Mesendoderm (in vitro differentiated cells): Measurements from ENCODE around the gene ELP4.

ENCODE experiments used
- DNase-seq: peaks from one replicate; pipeline ENCODE4 v3.0.0; 2013
- H2AK5ac ChIP-seq: 2 replicates; pipeline ENCODE4 v1.6.1; 2013; ENCODE audit warnings: low read length, inconsistent platforms
- H2BK120ac ChIP-seq: 2 replicates; pipeline ENCODE4 v1.6.1; 2013; ENCODE audit warnings: low read depth, mild to moderate bottlenecking, low read length, moderate library complexity, mixed read lengths
- H2BK15ac ChIP-seq: replicated peaks from 2 replicates; pipeline ENCODE4 v1.6.1; 2013; ENCODE audit warnings: low read depth, mild to moderate bottlenecking, moderate library complexity
- H2BK5ac ChIP-seq: 2 replicates; pipeline ENCODE4 v1.6.1; 2013; ENCODE audit warnings: low read length, inconsistent platforms
- H3K18ac ChIP-seq: 2 replicates; pipeline ENCODE4 v1.6.1; 2013; ENCODE audit warnings: mild to moderate bottlenecking, low read length, mixed read lengths
- H3K23ac ChIP-seq: one replicate; pipeline ENCODE4 v1.6.1; 2013; ENCODE audit warnings: low read length
- H3K27ac ChIP-seq: 2 replicates; pipeline ENCODE4 v1.5.1; 2013; ENCODE audit warnings: low read depth, mild to moderate bottlenecking, inconsistent platforms, low read length, moderate library complexity
- H3K27me3 ChIP-seq: 2 replicates; pipeline ENCODE4 v1.6.1; 2013; ENCODE audit warnings: low read length, control low read depth, mild to moderate bottlenecking, inconsistent platforms; ENCODE audit not compliant: insufficient read depth, poor library complexity
- H3K36me3 ChIP-seq: 2 replicates; pipeline ENCODE4 v1.6.1; 2013; ENCODE audit warnings: low read length, inconsistent platforms; ENCODE audit not compliant: control insufficient read depth, insufficient read depth
- H3K4ac ChIP-seq: one replicate; pipeline ENCODE4 v1.6.1; 2013; ENCODE audit warnings: low read depth, mild to moderate bottlenecking, low read length, moderate library complexity
- H3K4me1 ChIP-seq: 2 replicates; pipeline ENCODE4 v1.6.1; 2013; ENCODE audit warnings: low read depth, low read length, inconsistent platforms; ENCODE audit not compliant: control insufficient read depth
- H3K4me2 ChIP-seq: 2 replicates; pipeline ENCODE4 v1.6.1; 2013; ENCODE audit warnings: low read length
- H3K4me3 ChIP-seq: 2 replicates; pipeline ENCODE4 v1.5.1; 2013; ENCODE audit warnings: mild to moderate bottlenecking, low read length
- H3K56ac ChIP-seq: one replicate; pipeline ENCODE4 v1.6.1; 2013; ENCODE audit warnings: low read length
- H3K79me1 ChIP-seq: 2 replicates; pipeline ENCODE4 v1.6.1; 2013; ENCODE audit warnings: low read length, inconsistent platforms
- H3K79me2 ChIP-seq: 2 replicates; pipeline ENCODE4 v1.6.1; 2013; ENCODE audit warnings: mild to moderate bottlenecking, low read length; ENCODE audit not compliant: control insufficient read depth, insufficient read depth
- H3K9ac ChIP-seq: 2 replicates; pipeline ENCODE4 v1.6.1; 2013; ENCODE audit warnings: low read length, inconsistent platforms
- H4K5ac ChIP-seq: one replicate; pipeline ENCODE4 v1.6.1; 2013; ENCODE audit warnings: low read length
- H4K8ac ChIP-seq: one replicate; pipeline ENCODE4 v1.6.1; 2013; ENCODE audit warnings: low read depth, mild to moderate bottlenecking, control low read depth, low read length, moderate library complexity
- WGBS: extraction: QIAGEN DNeasy Blood & Tissue Kit; methylation state at CpG from one replicate; pipeline ENCODE4 v1.1.7; 2013; ENCODE audit warnings: low lambda C conversion rate, missing lambda C conversion rate; ENCODE audit not compliant: insufficient coverage; ENCODE audit errors: extremely low coverage; 5-methylcytosine and 5-hydroxymethylcytosine counted together

ELP4 gene

GRCh38 chr11:31610544-31610943 lies 101.0 kb downstream of the ELP4 start:
- no peaks in the 10 kb centered on the region for H3K36me3 ChIP-seq
- no peak overlapping the region for H3K4me3 ChIP-seq
- H3K27me3 ChIP-seq: no peaks in the 10 kb centered on the region
- H3K4ac ChIP-seq: no peak overlapping the region
- no peak overlapping the region for H3K27ac ChIP-seq
- no peak overlapping the region for H4K5ac ChIP-seq
- no peak overlapping the region for H2BK5ac ChIP-seq
- H3K79me2 ChIP-seq: no peaks in the 10 kb centered on the region
- H3K4me2 ChIP-seq: no peak overlapping the region
- H3K56ac ChIP-seq: no peak overlapping the region
- H2BK15ac ChIP-seq: no peak overlapping the region
- no peak overlapping the region for H3K23ac ChIP-seq
- no peak overlapping the region for H2BK120ac ChIP-seq
- H3K79me1 ChIP-seq: no peaks in the 10 kb centered on the region
- no peak for DNase-seq
- H4K8ac ChIP-seq: no peak overlapping the region
- no peaks in the 10 kb centered on the region for H3K4me1 ChIP-seq
- no peak overlapping the region for H3K18ac ChIP-seq
- H2AK5ac ChIP-seq: no peak overlapping the region
- H3K9ac ChIP-seq: no peak overlapping the region

DNA sequence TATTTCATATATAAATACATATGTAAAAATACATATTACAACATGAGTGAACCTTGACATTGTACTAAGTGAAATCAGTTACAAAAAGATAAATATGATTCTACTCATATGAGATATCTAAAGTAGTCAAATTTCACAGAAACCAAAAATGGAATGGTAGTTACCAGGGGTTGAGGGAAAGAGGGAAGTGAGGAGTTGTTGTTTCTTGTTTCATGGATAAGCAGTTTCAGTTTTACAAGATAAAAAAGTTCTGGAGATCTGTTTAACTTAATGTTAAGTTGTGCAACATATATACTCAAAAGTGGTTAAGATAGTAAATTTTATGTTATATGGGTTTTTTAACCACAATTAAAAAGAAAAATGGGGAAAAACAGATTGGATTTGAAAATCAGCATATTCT lies 107.7 kb downstream of the ELP4 start:
- Histone ChIP-seq H3K56ac (no peak overlapping the region), H2AK5ac (no peak overlapping the region), H2BK120ac (no peak overlapping the region), H3K18ac (no peak overlapping the region), H2BK15ac (no peak overlapping the region), H3K79me2 (no peaks in the 10 kb centered on the region), H3K9ac (no peak overlapping the region), H3K27me3 (no peaks in the 10 kb centered on the region), H3K27ac (no peak overlapping the region), H3K23ac (no peak overlapping the region), H3K36me3 (no peaks in the 10 kb centered on the region), H3K4me3 (no peak overlapping the region), H3K4me1 (no peaks in the 10 kb centered on the region), H2BK5ac (no peak overlapping the region), H3K4ac (no peak overlapping the region), H4K5ac (no peak overlapping the region), H4K8ac (no peak overlapping the region), H3K4me2 (no peak overlapping the region), H3K79me1 (no peaks in the 10 kb centered on the region)
- DNase-seq: no peak

DNA sequence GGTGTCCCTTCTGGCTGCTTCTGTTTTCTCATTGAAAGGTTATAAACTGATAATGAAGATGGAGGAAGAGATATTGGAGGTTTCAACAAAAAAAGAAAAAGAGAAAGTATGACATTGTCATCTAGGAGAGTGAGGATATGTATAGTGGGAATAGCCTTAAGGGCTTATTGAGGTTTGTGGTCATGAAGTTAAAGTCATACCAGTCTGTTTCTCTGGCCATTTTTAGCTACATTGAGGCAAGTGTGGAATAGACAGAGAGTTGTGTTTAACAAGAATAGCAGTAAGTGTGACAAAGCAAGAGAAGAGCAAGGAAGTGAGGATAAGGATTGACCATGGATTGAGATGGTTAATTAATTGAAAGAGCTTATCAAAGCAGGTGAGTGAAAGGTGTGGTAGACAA lies 110.4 kb downstream of the ELP4 start:
- Histone ChIP-seq H2BK120ac (no peak overlapping the region), H2BK5ac (no peak overlapping the region), H2AK5ac (no peak overlapping the region), H3K4me3 (no peak overlapping the region), H3K18ac (no peak overlapping the region), H3K27me3 (no peaks in the 10 kb centered on the region), H4K8ac (no peak overlapping the region), H3K9ac (no peak overlapping the region), H3K79me1 (no peaks in the 10 kb centered on the region), H3K79me2 (no peaks in the 10 kb centered on the region), H3K4me1 (no peaks in the 10 kb centered on the region), H3K4me2 (no peak overlapping the region), H2BK15ac (no peak overlapping the region), H3K27ac (no peak overlapping the region), H3K23ac (no peak overlapping the region), H3K36me3 (no peaks in the 10 kb centered on the region), H3K4ac (no peak overlapping the region), H3K56ac (no peak overlapping the region), H4K5ac (no peak overlapping the region)
- DNase-seq: no peak

GRCh38 chr11:31620434-31620833 lies 110.9 kb downstream of the ELP4 start:
- no peaks in the 10 kb centered on the region for H3K4me1 ChIP-seq
- no peak overlapping the region for H2BK5ac ChIP-seq
- H4K5ac ChIP-seq: no peak overlapping the region
- no peak overlapping the region for H4K8ac ChIP-seq
- no peak for DNase-seq
- H3K4ac ChIP-seq: no peak overlapping the region
- no peak overlapping the region for H2AK5ac ChIP-seq
- no peak overlapping the region for H3K23ac ChIP-seq
- no peak overlapping the region for H3K4me3 ChIP-seq
- H2BK15ac ChIP-seq: no peak overlapping the region
- H3K18ac ChIP-seq: no peak overlapping the region
- H3K27ac ChIP-seq: no peak overlapping the region
- no peaks in the 10 kb centered on the region for H3K36me3 ChIP-seq
- H3K79me2 ChIP-seq: no peaks in the 10 kb centered on the region
- no peak overlapping the region for H3K56ac ChIP-seq
- no peaks in the 10 kb centered on the region for H3K27me3 ChIP-seq
- no peak overlapping the region for H2BK120ac ChIP-seq
- no peak overlapping the region for H3K4me2 ChIP-seq
- no peaks in the 10 kb centered on the region for H3K79me1 ChIP-seq
- no peak overlapping the region for H3K9ac ChIP-seq

DNA sequence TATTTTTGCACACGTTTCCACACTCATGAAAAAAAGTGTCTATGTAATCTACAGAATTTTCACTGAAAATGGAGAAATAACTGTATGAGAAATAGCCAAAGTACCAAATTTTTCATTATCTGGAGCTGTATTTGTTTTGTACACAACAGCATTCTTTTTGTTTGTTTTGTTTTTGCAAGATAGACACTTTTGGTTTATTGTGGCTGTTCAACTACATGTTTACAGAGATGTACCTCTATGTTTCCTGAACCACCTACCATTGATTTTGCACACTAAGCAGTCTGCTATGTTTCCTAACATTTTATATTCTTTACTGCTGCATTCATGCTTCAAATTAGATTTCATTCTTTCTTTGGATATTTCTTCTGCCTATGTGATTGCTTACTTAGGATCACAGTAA lies 116.3 kb downstream of the ELP4 start:
- H2BK15ac ChIP-seq: no peak overlapping the region
- H3K79me2 ChIP-seq: no peaks in the 10 kb centered on the region
- H3K27ac ChIP-seq: no peak overlapping the region
- no peaks in the 10 kb centered on the region for H3K27me3 ChIP-seq
- H4K5ac ChIP-seq: no peak overlapping the region
- no peak overlapping the region for H3K18ac ChIP-seq
- no peak overlapping the region for H3K4me3 ChIP-seq
- no peaks in the 10 kb centered on the region for H3K4me1 ChIP-seq
- H4K8ac ChIP-seq: no peak overlapping the region
- H2BK120ac ChIP-seq: no peak overlapping the region
- no peak overlapping the region for H2BK5ac ChIP-seq
- no peak overlapping the region for H2AK5ac ChIP-seq
- no CpG with 5 or more reads among the region's 1 CpG for WGBS
- no peaks in the 10 kb centered on the region for H3K36me3 ChIP-seq
- no peak for DNase-seq
- no peaks in the 10 kb centered on the region for H3K79me1 ChIP-seq
- no peak overlapping the region for H3K4ac ChIP-seq
- no peak overlapping the region for H3K9ac ChIP-seq
- H3K4me2 ChIP-seq: no peak overlapping the region
- no peak overlapping the region for H3K23ac ChIP-seq
- no peak overlapping the region for H3K56ac ChIP-seq

DNA sequence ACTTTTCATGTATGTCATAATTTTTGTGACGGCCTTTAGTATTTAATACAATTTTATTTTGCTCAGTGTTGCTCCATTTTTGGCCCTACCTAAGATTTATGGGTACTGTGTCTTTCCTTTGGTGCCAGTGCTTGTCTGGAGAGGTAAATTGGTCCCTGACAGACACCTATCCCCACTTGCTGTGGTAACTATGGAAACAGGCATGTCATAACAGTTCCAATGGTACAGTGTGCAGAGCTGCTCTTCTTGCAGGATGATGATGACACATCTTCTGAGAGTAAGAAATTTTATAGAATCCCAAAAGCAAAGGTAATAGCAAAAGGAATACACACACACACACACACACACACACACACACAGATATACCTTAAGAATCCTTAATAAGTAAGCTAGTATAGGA lies 118.5 kb downstream of the ELP4 start:
- no CpG with 5 or more reads among the region's 1 CpG for WGBS
- Histone ChIP-seq H3K56ac (no peak overlapping the region), H3K27me3 (no peaks in the 10 kb centered on the region), H3K4ac (no peak overlapping the region), H4K5ac (no peak overlapping the region), H3K23ac (no peak overlapping the region), H3K18ac (no peak overlapping the region), H3K4me1 (no peaks in the 10 kb centered on the region), H3K4me3 (no peak overlapping the region), H3K27ac (no peak overlapping the region), H3K79me1 (no peaks in the 10 kb centered on the region), H2AK5ac (no peak overlapping the region), H4K8ac (no peak overlapping the region), H2BK120ac (no peak overlapping the region), H3K36me3 (no peaks in the 10 kb centered on the region), H3K4me2 (no peak overlapping the region), H2BK5ac (no peak overlapping the region), H2BK15ac (no peak overlapping the region), H3K79me2 (no peaks in the 10 kb centered on the region), H3K9ac (no peak overlapping the region)
- DNase-seq: no peak
